HG03097 (cell line): ENCODE measurements around the gene CHST13.
A peak's percentile ranks its signal among the peaks of the same experiment; 100 is the strongest.

Experiments
- ATAC-seq: cut with Tn5 transposase; IDR thresholded peaks from one replicate; pipeline ENCODE4 v1.9.1; 2021; ENCODE audit not compliant: unreplicated experiment, low FRiP score

CHST13 gene, protein sequence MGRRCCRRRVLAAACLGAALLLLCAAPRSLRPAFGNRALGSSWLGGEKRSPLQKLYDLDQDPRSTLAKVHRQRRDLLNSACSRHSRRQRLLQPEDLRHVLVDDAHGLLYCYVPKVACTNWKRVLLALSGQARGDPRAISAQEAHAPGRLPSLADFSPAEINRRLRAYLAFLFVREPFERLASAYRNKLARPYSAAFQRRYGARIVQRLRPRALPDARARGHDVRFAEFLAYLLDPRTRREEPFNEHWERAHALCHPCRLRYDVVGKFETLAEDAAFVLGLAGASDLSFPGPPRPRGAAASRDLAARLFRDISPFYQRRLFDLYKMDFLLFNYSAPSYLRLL

DNA sequence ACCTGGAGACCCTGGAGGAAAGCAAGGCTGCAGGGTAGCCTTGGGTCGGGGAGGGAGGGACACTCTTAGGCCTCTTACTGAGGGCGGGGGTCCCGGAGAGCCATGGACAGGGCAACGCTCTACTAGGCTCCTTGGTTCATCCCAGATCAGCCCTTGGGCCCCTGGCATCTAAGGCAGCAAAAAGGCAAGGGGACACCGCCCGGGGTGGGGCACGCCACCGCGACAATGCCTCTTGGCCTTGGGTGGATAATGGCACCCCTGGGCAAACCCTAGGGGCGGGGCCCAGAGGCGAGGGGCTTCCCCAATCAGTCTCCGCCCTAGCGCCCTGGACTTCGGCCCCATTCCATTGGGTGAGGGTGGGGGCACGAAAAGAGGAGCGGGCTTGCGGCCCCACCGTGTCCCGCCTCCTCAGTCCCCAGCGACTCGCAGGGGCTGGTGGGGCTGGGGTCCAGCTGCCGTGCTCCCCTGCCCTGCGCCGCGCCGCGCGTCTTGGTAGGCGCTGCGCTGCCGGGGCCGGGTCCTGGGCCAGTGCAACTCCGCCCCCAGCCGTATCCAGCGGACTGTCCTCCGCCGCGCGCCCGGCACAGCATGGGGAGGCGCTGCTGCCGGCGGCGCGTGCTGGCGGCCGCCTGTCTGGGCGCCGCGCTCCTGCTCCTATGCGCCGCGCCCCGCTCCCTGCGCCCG is at the start of gene CHST13:
CHST13 (plus strand) TSS at position 411 of the 684 bp plus-strand sequence; CDS start at position 589, 178 bp downstream.
- ATAC-seq: no peak

DNA sequence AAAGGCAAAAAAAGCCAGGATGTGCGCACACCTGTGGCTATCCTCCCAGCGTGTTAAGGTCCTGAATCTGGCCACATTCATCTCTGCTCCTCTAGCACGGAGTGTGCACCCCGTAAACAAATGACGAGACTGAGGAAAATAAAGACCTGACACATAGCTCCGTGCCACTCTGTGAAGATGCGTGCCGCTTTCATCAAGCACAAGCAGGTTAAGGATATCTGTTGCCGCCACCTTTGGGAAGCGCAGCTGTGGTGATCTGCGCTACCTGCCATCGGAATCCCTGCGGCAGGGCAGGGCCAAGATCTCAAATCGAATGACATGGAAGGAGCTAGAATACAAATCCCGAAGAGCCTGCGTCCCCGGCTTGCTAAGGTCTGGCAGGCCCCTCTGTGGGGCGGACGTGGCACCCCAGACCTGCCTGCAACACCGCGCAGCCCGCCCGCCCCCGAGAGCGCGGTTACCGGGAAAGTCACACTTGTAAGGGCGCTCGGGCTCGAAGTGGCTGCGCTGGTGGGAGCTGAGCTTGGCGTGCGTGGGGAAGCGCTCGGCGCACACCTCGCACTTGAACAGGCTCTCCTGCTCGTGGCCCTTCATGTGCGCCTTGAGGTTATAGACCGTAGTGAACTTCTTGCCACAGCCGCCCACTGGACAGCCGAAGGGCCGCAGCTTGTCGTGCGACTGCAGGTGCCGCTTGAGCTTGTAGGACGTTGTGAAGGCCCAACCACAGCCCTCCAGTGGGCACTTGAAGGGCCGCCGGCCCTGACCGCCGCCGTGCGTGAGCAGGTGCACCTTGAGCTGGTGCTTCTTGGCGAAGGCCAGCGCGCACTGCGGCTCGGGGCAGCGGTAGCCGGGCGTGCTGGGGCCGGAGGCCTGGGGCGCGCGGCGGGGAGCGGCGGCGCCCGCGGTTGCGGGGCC is 49.2 kb upstream of the CHST13 start:
- ATAC-seq: peak; percentile 15

DNA sequence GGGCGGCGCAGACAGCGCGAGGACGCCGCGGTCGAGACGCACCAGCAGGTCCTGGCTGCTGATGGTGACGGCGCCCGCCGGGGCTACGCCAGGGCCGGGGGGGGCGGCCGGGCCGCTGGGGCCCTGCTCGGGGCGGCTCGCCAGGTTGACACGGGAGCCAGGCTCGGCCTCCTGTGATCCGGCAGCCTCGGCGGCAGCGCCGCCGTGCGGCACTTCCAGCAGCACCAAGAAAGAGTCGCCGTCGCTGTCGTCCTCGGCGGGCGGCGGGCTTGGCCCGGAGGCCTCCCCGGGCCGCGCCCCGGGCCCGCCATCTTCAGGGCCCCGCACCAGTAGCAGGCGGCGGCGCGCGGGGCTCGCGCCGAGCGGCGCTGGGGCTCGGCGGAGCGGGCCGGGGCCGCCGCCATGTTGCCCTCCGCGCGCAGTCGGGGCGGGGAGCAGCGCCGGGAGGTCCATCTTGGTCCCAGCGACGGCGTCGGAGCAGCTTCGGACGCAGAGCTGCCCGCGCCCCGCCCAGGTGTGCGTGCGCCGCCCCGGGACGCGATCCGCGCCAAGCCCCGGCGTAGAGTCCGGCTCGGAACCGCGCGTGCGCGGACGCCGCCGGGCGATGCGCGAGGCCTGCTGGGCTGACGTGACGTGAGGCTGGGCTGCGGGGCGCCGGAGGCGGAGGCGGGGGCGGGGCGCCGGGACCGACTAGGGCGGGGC is 48.4 kb upstream of the CHST13 start, which contains the start of gene ZXDC:
ZXDC (minus strand) TSS at position 479 of the 702 bp plus-strand sequence; CDS start at position 453, 26 bp downstream.
- ATAC-seq: peak; percentile 84

- peak; percentile 31 for ATAC-seq
Measured at GRCh38 chr3:126476166-126477060, 47.5 kb upstream of the CHST13 start.

GRCh38 chr3:126477061-126477380 is 46.9 kb upstream of the CHST13 start:
- no peak for ATAC-seq

GRCh38 chr3:126478581-126479310 is 45.2 kb upstream of the CHST13 start:
- ATAC-seq: no peak

GRCh38 chr3:126479642-126480041 is 44.3 kb upstream of the CHST13 start:
- ATAC-seq: no peak

DNA sequence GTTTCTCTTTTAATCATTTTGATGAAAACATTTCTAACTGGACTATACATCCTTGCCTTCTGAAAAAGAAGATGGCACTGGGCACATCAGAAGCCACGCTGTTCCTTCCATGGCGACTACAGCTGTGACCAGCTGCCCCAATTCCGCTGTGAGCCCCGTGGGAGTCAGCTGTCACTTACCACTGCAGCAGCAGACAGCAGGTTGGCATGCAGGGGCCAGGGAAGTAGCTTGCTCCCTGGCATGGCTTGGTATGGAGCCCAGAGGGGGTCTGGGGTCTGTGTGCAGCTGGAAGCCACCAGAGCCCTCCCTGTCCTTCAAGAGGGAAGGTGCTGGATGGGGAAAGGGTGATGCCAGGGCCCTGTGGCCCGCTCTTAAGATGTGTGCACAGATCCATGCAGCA is 43.7 kb upstream of the CHST13 start:
- no peak for ATAC-seq

GRCh38 chr3:126480861-126481260 is 43.1 kb upstream of the CHST13 start:
- no peak for ATAC-seq

DNA sequence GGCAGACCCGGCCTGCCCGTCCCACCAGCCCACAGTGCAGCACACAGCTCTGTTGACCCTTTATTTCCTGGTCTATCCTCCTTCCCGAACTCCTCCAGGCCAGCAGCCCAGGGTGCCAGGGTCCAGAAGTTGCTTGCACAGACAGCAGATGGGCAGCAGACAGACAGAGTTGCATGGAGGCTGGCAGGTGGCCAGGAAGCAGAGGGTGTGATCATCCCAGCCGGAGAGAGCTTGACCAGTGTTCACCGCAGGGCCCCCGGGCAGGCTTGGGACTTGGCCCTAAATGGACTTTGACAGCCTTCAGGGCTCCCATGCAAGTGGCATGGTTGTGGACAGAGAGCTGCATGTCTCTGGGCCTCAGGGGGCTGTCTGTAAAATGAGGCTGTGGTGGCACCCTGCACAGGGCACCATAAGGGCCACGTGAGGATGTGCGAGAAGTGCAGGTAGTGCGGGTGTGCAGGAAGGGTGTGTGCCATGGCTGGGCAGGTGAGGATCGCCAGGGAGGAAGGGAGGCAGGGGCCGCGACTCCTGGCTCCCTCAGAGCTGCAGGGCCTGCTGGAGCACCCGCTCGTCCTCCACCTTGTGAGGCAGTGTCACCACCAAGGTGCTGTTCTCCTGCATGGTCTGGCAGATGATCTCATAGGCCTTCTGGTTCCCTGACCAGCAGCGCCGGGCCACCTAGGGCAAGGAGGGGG is 42.0 kb upstream of the CHST13 start:
- ATAC-seq: no peak

DNA sequence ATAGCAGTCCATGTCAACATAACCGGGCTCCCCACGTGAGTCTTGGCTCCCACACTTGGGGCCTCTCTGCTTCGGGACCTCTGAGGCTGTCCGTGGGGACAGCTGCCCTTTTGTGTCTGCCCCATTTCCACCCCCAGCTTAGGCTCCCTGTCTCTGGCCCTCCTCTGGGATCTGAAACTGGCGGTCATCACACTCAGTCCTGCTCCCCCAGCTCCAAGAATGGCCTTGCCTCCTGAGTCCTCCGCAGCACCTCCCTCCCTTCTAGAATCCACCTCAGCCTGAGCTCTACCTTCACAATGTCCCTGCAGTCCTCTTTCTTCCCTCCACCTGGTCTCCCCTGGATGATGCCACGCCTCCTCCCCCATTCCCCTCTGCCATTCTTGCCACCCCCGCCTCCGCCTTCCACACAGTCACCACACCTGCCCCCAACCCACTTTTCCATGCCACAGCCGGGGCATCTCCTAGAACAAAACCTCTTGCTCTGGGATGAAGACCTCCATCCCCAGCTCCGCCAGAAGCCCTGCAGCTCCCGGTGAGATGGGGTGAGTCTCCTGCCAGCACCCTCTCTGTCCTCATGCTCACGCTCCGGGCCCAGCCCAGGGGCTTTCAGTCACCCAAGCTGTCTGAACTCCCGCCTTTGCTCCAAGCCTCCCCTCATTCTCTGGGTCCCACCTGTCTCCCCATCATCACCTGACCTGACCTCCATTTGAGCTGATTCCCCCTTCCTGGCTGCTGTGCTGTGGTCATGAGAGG is 41.3 kb upstream of the CHST13 start:
- ATAC-seq: no peak

DNA sequence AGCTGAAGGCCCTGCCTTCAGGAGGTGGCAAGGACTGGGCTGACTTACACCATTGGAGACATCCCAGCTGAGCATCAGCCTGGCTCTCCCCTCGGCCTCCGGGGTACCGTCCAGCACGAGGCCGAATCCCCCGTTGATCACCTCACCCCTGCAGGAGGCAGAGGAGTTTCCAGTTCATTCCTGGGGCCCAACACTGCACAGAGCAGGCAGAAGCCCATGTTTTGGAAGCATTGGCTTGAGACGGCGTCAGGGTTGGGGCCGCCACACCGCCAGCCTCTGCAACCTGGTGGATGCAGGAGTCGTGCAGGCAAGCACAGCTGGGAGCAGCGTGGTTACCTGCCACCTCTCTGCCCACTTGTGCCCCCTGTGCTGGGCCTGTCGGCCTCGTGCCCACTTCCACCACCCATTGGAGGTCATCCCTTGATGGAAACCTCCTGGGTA is 40.6 kb upstream of the CHST13 start:
- no peak for ATAC-seq

GRCh38 chr3:126484148-126484547 is 39.8 kb upstream of the CHST13 start:
- no peak for ATAC-seq

- ATAC-seq: no peak
Measured at GRCh38 chr3:126484662-126485061, 39.3 kb upstream of the CHST13 start.

GRCh38 chr3:126485176-126485897 is 38.6 kb upstream of the CHST13 start:
- no peak for ATAC-seq

- ATAC-seq: no peak
Measured at GRCh38 chr3:126485956-126486355, 38.0 kb upstream of the CHST13 start.

DNA sequence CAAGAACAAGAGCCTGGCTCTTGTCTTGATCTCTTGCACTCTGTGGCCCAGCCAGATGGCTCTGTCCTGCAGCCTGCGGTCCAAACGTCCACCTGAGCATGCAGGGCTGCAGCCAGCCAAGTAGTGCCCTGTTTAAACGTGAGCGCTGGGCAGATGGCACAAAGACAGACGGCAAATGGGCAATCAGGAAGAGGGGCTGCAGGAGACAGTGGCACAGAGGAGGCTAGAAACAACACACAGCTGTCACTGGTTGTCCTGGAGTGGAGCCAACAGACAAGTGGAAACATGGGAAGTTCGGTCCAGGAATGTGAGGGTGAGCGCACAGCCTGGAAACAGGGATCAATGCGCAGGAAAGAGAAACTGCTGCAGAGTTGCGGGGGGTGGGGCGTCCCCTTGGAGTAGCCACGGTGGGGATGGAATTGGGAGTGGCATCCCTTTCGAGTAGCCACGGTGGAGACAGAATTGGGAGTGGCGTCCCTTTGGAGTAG is 37.6 kb upstream of the CHST13 start:
- ATAC-seq: no peak
